PC-3 (cell line): ENCODE data around the gene RNF14. TPM values are rescaled to one million over a fixed set of nuclear protein-coding genes. Genes with fewer than 3 reads are reported as not detected.

Experiments
- ATAC-seq: fragments of 200-7000 bp; cut with Tn5 transposase; 2 replicates; pipeline ENCODE4 v1.9.1; 2020; ENCODE audit warnings: mild to moderate bottlenecking, moderate library complexity
- BruUV-seq: library from RNA; stranded (reverse); fragments of 400-500 nt; replicated peaks from 2 replicates; lab custom pipeline; 2021; lab: Mats Ljungman, UMichigan
- CTCF ChIA-PET: fragments of 300-600 bp; sonication (Branson Sonifier 250); formaldehyde crosslinking; loops from one replicate; lab custom pipeline; 2022; ENCODE audit warnings: antibody characterized with exemption; lab: Charles Lee
- POLR2A ChIA-PET: fragments of 300-600 bp; sonication (Branson Sonifier 250); formaldehyde crosslinking; loops from one replicate; lab custom pipeline; 2022; ENCODE audit warnings: antibody characterized with exemption; ENCODE audit not compliant: unreplicated experiment; lab: Charles Lee
- DNase-seq: peaks from one replicate; pipeline ENCODE4 v3.0.0-alpha.2; 2015
- H2AFZ ChIP-seq: fragments of 300-600 bp; sonication (generic); 2 replicates; pipeline ENCODE4 v1.6.0; 2016; ENCODE audit warnings: antibody characterized with exemption, low read length
- H3F3A ChIP-seq: fragments of 300-600 bp; sonication (generic); one replicate; pipeline ENCODE4 v1.6.0; 2017; ENCODE audit warnings: antibody characterized with exemption, low read length, control low read depth, mild to moderate bottlenecking; ENCODE audit not compliant: unreplicated experiment
- H3K27ac ChIP-seq: fragments of 300-600 bp; sonication (generic); 2 replicates; pipeline ENCODE4 v1.5.1; 2016; ENCODE audit warnings: mild to moderate bottlenecking, low read length
- H3K27me3 ChIP-seq: fragments of 300-600 bp; sonication (generic); 2 replicates; pipeline ENCODE4 v1.6.1; 2016; ENCODE audit warnings: low read length, mixed read lengths
- H3K36me3 ChIP-seq: fragments of 300-600 bp; sonication (generic); 2 replicates; pipeline ENCODE4 v1.6.1; 2016; ENCODE audit warnings: low read depth, mixed run types, low read length, mixed read lengths
- H3K4me1 ChIP-seq: fragments of 300-600 bp; sonication (generic); 2 replicates; pipeline ENCODE4 v1.5.1; 2016; ENCODE audit warnings: low read length; ENCODE audit not compliant: insufficient read depth
- H3K4me2 ChIP-seq: fragments of 300-600 bp; sonication (generic); 2 replicates; pipeline ENCODE4 v1.6.0; 2016; ENCODE audit warnings: low read length
- H3K4me3 ChIP-seq: fragments of 300-600 bp; sonication (generic); 2 replicates; pipeline ENCODE4 v1.5.1; 2016; ENCODE audit warnings: mild to moderate bottlenecking, low read length, mixed read lengths
- H3K79me2 ChIP-seq: fragments of 300-600 bp; sonication (generic); 2 replicates; pipeline ENCODE4 v1.6.1; 2017; ENCODE audit warnings: low read length, mixed read lengths
- H3K9ac ChIP-seq: fragments of 300-600 bp; sonication (generic); 2 replicates; pipeline ENCODE4 v1.6.0; 2016; ENCODE audit warnings: mild to moderate bottlenecking, low read length
- H3K9me2 ChIP-seq: fragments of 300-600 bp; sonication (generic); replicated peaks from 2 replicates; pipeline ENCODE4 v1.6.1; 2016; ENCODE audit warnings: mixed run types, low read length, mixed read lengths
- H3K9me3 ChIP-seq: fragments of 300-600 bp; sonication (generic); 2 replicates; pipeline ENCODE4 v1.6.1; 2016; ENCODE audit warnings: low read length, mixed read lengths
- H4K20me1 ChIP-seq: fragments of 300-600 bp; sonication (generic); 2 replicates; pipeline ENCODE4 v1.6.1; 2016; ENCODE audit warnings: low read length, mixed read lengths
- CTCF ChIP-seq: fragments of 300-600 bp; sonication (generic); conservative IDR thresholded peaks from 2 replicates; pipeline ENCODE4 v1.5.1; 2017; ENCODE audit warnings: antibody characterized with exemption, low read depth, mild to moderate bottlenecking, low read length
- EZH2 ChIP-seq: fragments of 300-600 bp; sonication (generic); IDR thresholded peaks from one replicate; pipeline ENCODE4 v1.6.1; 2017; ENCODE audit warnings: antibody characterized with exemption, mild to moderate bottlenecking, low read length; ENCODE audit not compliant: unreplicated experiment
- EZH2phosphoT487 ChIP-seq: fragments of 300-600 bp; sonication (generic); IDR thresholded peaks from 2 replicates; pipeline ENCODE4 v1.6.1; 2018; ENCODE audit warnings: mild to moderate bottlenecking, antibody characterized with exemption, low read length, borderline replicate concordance
- intact Hi-C: fragments of 100-400 bp; cut with micrococcal nuclease; formaldehyde crosslinking; loops from 2 replicates; pipeline ENCODE4 v1.9.0; 2023
- total RNA-seq: library from RNA; depleted of rRNA; stranded (reverse); fragments of >200 nt; gene quantifications from 2 replicates; pipeline ENCODE4 v1.2.3, GENCODE V29; 2014

RNF14 gene
- total RNA-seq, 1 experiment from 2014 or later: 32.1 TPM

GRCh38 chr5:141945511-141946051 lies 23.3 kb upstream of the RNF14 start:
- H3K27ac ChIP-seq: no peak overlapping the region
- H4K20me1 ChIP-seq: no peaks in the 10 kb centered on the region
- H2AFZ ChIP-seq: no peak overlapping the region
- no peak overlapping the region for H3K4me2 ChIP-seq
- no peaks in the 10 kb centered on the region for H3K9me2 ChIP-seq
- no peaks in the 10 kb centered on the region for H3K27me3 ChIP-seq
- ATAC-seq (no peak), DNase-seq (no peak)
- CTCF ChIA-PET: interaction anchor here (0.5 kb wide), 1 partner anchor 56 kb away, joined by 8 read pairs; no protein-coding TSS in a partner anchor
- no peaks in the 10 kb centered on the region for H3K36me3 ChIP-seq
- no peak overlapping the region for H3K4me3 ChIP-seq
- intact Hi-C loops: no loop called here
- POLR2A ChIA-PET: no interaction called here
- BruUV-seq: no TSS peak
- no peaks in the 10 kb centered on the region for H3F3A ChIP-seq
- no peaks in the 10 kb centered on the region for H3K9me3 ChIP-seq
- no peak overlapping the region for H3K9ac ChIP-seq
- TF ChIP-seq EZH2: no peak
- no peak for TF ChIP-seq CTCF
- no peak for TF ChIP-seq EZH2phosphoT487
- H3K79me2 ChIP-seq: no peaks in the 10 kb centered on the region
- no peaks in the 10 kb centered on the region for H3K4me1 ChIP-seq

GRCh38 chr5:141947316-141947715 lies 21.6 kb upstream of the RNF14 start:
- TF ChIP-seq CTCF (no peak), EZH2phosphoT487 (no peak), EZH2 (no peak)
- Histone ChIP-seq H3K9me3 (no peaks in the 10 kb centered on the region), H3K27ac (no peak overlapping the region), H2AFZ (no peak overlapping the region), H4K20me1 (no peaks in the 10 kb centered on the region), H3K4me1 (no peaks in the 10 kb centered on the region), H3K4me3 (no peak overlapping the region), H3F3A (no peaks in the 10 kb centered on the region), H3K79me2 (no peaks in the 10 kb centered on the region), H3K36me3 (no peaks in the 10 kb centered on the region), H3K9me2 (no peaks in the 10 kb centered on the region), H3K9ac (no peak overlapping the region), H3K27me3 (no peaks in the 10 kb centered on the region), H3K4me2 (no peak overlapping the region)
- DNase-seq (no peak), ATAC-seq (no peak)
- CTCF ChIA-PET: no interaction called here
- intact Hi-C loops: no loop called here
- BruUV-seq: no TSS peak
- POLR2A ChIA-PET: no interaction called here

GRCh38 chr5:141948812-141949211 lies 20.1 kb upstream of the RNF14 start:
- no TSS peak for BruUV-seq
- ChIA-PET POLR2A (no interaction called here), CTCF (interaction anchor here (0.7 kb wide), 1 partner anchor 857 kb away, joined by 3 read pairs; no protein-coding TSS in a partner anchor)
- no peak overlapping the region for H3K27ac ChIP-seq
- no peaks in the 10 kb centered on the region for H3K9me2 ChIP-seq
- no peak overlapping the region for H3K9ac ChIP-seq
- H3K79me2 ChIP-seq: no peaks in the 10 kb centered on the region
- H4K20me1 ChIP-seq: no peaks in the 10 kb centered on the region
- no peak overlapping the region for H3K4me3 ChIP-seq
- ATAC-seq (no peak), DNase-seq (no peak)
- H3K4me2 ChIP-seq: no peak overlapping the region
- H3F3A ChIP-seq: no peaks in the 10 kb centered on the region
- no peak overlapping the region for H2AFZ ChIP-seq
- intact Hi-C loops: no loop called here
- H3K4me1 ChIP-seq: no peaks in the 10 kb centered on the region
- H3K27me3 ChIP-seq: no peaks in the 10 kb centered on the region
- TF ChIP-seq EZH2: no peak
- TF ChIP-seq CTCF: no peak
- TF ChIP-seq EZH2phosphoT487: no peak
- no peaks in the 10 kb centered on the region for H3K36me3 ChIP-seq
- no peaks in the 10 kb centered on the region for H3K9me3 ChIP-seq
